Spleen (tissue), 11 donors: ENCODE results near the gene FTL. TPM values are rescaled to one million over a fixed set of nuclear protein-coding genes. Genes with fewer than 3 reads are reported as not detected.

Source experiments
- microRNA-seq, 3 donors: library from miRNA; unstranded; fragments of <30 nt; microRNA quantifications; one replicate each; pipeline versions ENCODE4 to v1.1.0, GENCODE V29; 2019 to 2020
- polyA plus RNA-seq, 3 donors: library from polyadenylated mRNA; stranded (reverse); fragments of 200-250 nt; gene quantifications; one replicate each; pipeline ENCODE4 v1.2.1, GENCODE V29; 2013
- small RNA-seq, 4 donors: library from RNA; depleted of rRNA; stranded (forward); fragments of <200 nt; gene quantifications; one replicate each; pipeline ENCODE3, GENCODE V24; 2016
- total RNA-seq, 7 donors: library from RNA; depleted of rRNA in 3 of 7; stranded (reverse); fragments of >200 nt in 3 of 7; fragmentation: NEBNext Ultra II Directional in 4 of 7; extraction: Animal tissue kit (Norgen Biotek cat#: 25700) in 4 of 7; gene quantifications; one replicate each; pipeline versions ENCODE4 v1.1.0 to v1.2.1, GENCODE V29; 2016 to 2021
- donor health status: healthy with polysubstance abuse.
- donor health status: DM: no; HTN: no; CAD: no; lungs with moderate emphysema.
- donor health status: DM: no; HTN: no; CAD: no.
- donor health status: Bipolar disorder and iron deficiency.
- donor health status: healthy.
- donor health status: DM: no; HTN: no; CAD: no.
- donor health status: DM: yes; HTN: yes; CAD: no.

Gene FTL
- total and polyA plus RNA-seq, 10 donors, result 4,960 to 14,078 (median 7,397) TPM

Small RNA genes lying within 50 kb of the gene (microRNA-seq; reads per million reads assigned to microRNA genes)
- gene MIR6798, result 0 reads per million in 3 donors

Small RNA genes lying within 50 kb of the gene (small RNA-seq; reads per million reads assigned to genes)
- 0 reads per million in 4 donors for gene AC026803.1
- 0 reads per million in 4 donors for gene MIR6798

Other genes starting within 250 kb of the FTL start
- gene MAMSTR, start 245.6 kb upstream of the FTL start, total RNA-seq, result 10 to 100 TPM in 1 of 7 donors, 1 to 10 TPM in 6; 3.1 to 10.3 (median 4.0) TPM
- 10 to 100 TPM in 1 of 3 donors, 1 to 10 TPM in 1, under 1 TPM in 1; 0.93 to 10.7 (median 3.6) TPM for gene MAMSTR, start 245.6 kb upstream of the FTL start, polyA plus RNA-seq
- gene RASIP1, start 224.7 kb upstream of the FTL start, total RNA-seq, result 10 to 100 TPM; 30.3 to 78.1 (median 39.8) TPM
- 10 to 100 TPM; 15.1 to 62.8 (median 42.1) TPM for gene RASIP1, start 224.7 kb upstream of the FTL start, polyA plus RNA-seq
- 1 to 10 TPM in 5 of 7 donors, under 1 TPM in 1, not detected in 1; 0.84 to 5.3 (median 1.8) TPM for gene IZUMO1, start 218.4 kb upstream of the FTL start, total RNA-seq
- gene IZUMO1, start 218.4 kb upstream of the FTL start, polyA plus RNA-seq, result 1 to 10 TPM in 1 of 3 donors, under 1 TPM in 2; 0.26 to 1.0 (median 0.50) TPM
- 10 to 100 TPM in 4 of 7 donors, 1 to 10 TPM in 3; 5.6 to 22.9 (median 10.0) TPM for gene FUT1, start 212.7 kb upstream of the FTL start, total RNA-seq
- gene FUT1, start 212.7 kb upstream of the FTL start, polyA plus RNA-seq, result 1 to 10 TPM; 1.0 to 6.5 (median 2.7) TPM
- not detected for gene FGF21, start 209.8 kb upstream of the FTL start, total RNA-seq
- gene FGF21, start 209.8 kb upstream of the FTL start, polyA plus RNA-seq, result not detected
- gene BCAT2, start 154.3 kb upstream of the FTL start, total RNA-seq, result 10 to 100 TPM; 15.5 to 25.3 (median 20.4) TPM
- 10 to 100 TPM; 25.5 to 31.7 (median 29.4) TPM for gene BCAT2, start 154.3 kb upstream of the FTL start, polyA plus RNA-seq
- gene HSD17B14, start 128.8 kb upstream of the FTL start, total RNA-seq, result 10 to 100 TPM in 3 of 7 donors, 1 to 10 TPM in 4; 2.4 to 14.7 (median 8.1) TPM
- 10 to 100 TPM; 10.1 to 16.5 (median 11.2) TPM for gene HSD17B14, start 128.8 kb upstream of the FTL start, polyA plus RNA-seq
- 10 to 100 TPM in 6 of 7 donors, 1 to 10 TPM in 1; 8.6 to 24.2 (median 16.0) TPM for gene PLEKHA4, start 96.7 kb upstream of the FTL start, total RNA-seq
- gene PLEKHA4, start 96.7 kb upstream of the FTL start, polyA plus RNA-seq, result 10 to 100 TPM; 12.2 to 20.6 (median 13.8) TPM
- gene PPP1R15A, start 92.9 kb upstream of the FTL start, total RNA-seq, result 10 to 100 TPM; 30.2 to 74.2 (median 47.6) TPM
- 10 to 100 TPM; 18.5 to 54.5 (median 21.5) TPM for gene PPP1R15A, start 92.9 kb upstream of the FTL start, polyA plus RNA-seq
- 1 to 10 TPM in 3 of 7 donors, under 1 TPM in 3, not detected in 1; 0.34 to 5.0 (median 1.3) TPM for gene TULP2, start 66.6 kb upstream of the FTL start, total RNA-seq
- gene TULP2, start 66.6 kb upstream of the FTL start, polyA plus RNA-seq, result under 1 TPM in 2 of 3 donors, not detected in 1; 0.14 to 0.32 TPM
- 100 to 1,000 TPM; 217 to 321 (median 268) TPM for gene NUCB1, start 65.0 kb upstream of the FTL start, total RNA-seq
- 100 to 1,000 TPM in 1 of 3 donors, 10 to 100 TPM in 2; 67.6 to 125 (median 72.4) TPM for gene NUCB1, start 65.0 kb upstream of the FTL start, polyA plus RNA-seq
- gene DHDH, start 31.6 kb upstream of the FTL start, total RNA-seq, result 1 to 10 TPM in 4 of 7 donors, under 1 TPM in 2, not detected in 1; 0.51 to 4.5 (median 2.5) TPM
- gene DHDH, start 31.6 kb upstream of the FTL start, polyA plus RNA-seq, result 1 to 10 TPM; 1.2 to 2.6 (median 1.2) TPM
- 100 to 1,000 TPM in 6 of 7 donors, 10 to 100 TPM in 1; 65.9 to 158 (median 113) TPM for gene BAX, start 10.4 kb upstream of the FTL start, total RNA-seq
- gene BAX, start 10.4 kb upstream of the FTL start, polyA plus RNA-seq, result 100 to 1,000 TPM; 131 to 219 (median 177) TPM
- 10 to 100 TPM; 23.3 to 47.1 (median 32.1) TPM for gene GYS1, start 28.0 kb downstream of the FTL start, total RNA-seq
- gene GYS1, start 28.0 kb downstream of the FTL start, polyA plus RNA-seq, result 10 to 100 TPM; 11.9 to 20.0 (median 15.1) TPM
- 10 to 100 TPM; 32.0 to 46.9 (median 38.4) TPM for gene RUVBL2, start 28.6 kb downstream of the FTL start, total RNA-seq
- gene RUVBL2, start 28.6 kb downstream of the FTL start, polyA plus RNA-seq, result 10 to 100 TPM; 46.7 to 58.4 (median 53.5) TPM
- under 1 TPM in 1 of 7 donors, not detected in 6; 0.79 TPM for gene LHB, start 51.8 kb downstream of the FTL start, total RNA-seq
- gene LHB, start 51.8 kb downstream of the FTL start, polyA plus RNA-seq, result 1 to 10 TPM in 2 of 3 donors, under 1 TPM in 1; 0.50 to 1.5 (median 1.5) TPM
- not detected for gene CGB3, start 59.0 kb downstream of the FTL start, total RNA-seq
- not detected for gene CGB3, start 59.0 kb downstream of the FTL start, polyA plus RNA-seq
- gene CGB2, start 66.6 kb downstream of the FTL start, total RNA-seq, result not detected
- gene CGB2, start 66.6 kb downstream of the FTL start, polyA plus RNA-seq, result not detected
- not detected for gene CGB1, start 71.6 kb downstream of the FTL start, total RNA-seq
- gene CGB1, start 71.6 kb downstream of the FTL start, polyA plus RNA-seq, result under 1 TPM in 1 of 3 donors, not detected in 2; 0.35 TPM
- gene CGB5, start 78.5 kb downstream of the FTL start, total RNA-seq, result not detected
- not detected for gene CGB5, start 78.5 kb downstream of the FTL start, polyA plus RNA-seq
- gene CGB8, start 83.8 kb downstream of the FTL start, total RNA-seq, result not detected
- not detected for gene CGB8, start 83.8 kb downstream of the FTL start, polyA plus RNA-seq
- not detected for gene CGB7, start 92.4 kb downstream of the FTL start, total RNA-seq
- under 1 TPM in 2 of 3 donors, not detected in 1; 0.03 to 0.06 TPM for gene CGB7, start 92.4 kb downstream of the FTL start, polyA plus RNA-seq
- not detected for gene NTF4, start 99.5 kb downstream of the FTL start, total RNA-seq
- not detected for gene NTF4, start 99.5 kb downstream of the FTL start, polyA plus RNA-seq
- gene KCNA7, start 107.4 kb downstream of the FTL start, total RNA-seq, result not detected
- gene KCNA7, start 107.4 kb downstream of the FTL start, polyA plus RNA-seq, result under 1 TPM in 1 of 3 donors, not detected in 2; 0.02 TPM
- 100 to 1,000 TPM; 238 to 337 (median 270) TPM for gene SNRNP70, start 120.1 kb downstream of the FTL start, total RNA-seq
- 100 to 1,000 TPM; 198 to 559 (median 421) TPM for gene SNRNP70, start 120.1 kb downstream of the FTL start, polyA plus RNA-seq
- 1 to 10 TPM; 2.7 to 9.6 (median 5.5) TPM for gene LIN7B, start 149.1 kb downstream of the FTL start, total RNA-seq
- gene LIN7B, start 149.1 kb downstream of the FTL start, polyA plus RNA-seq, result 1 to 10 TPM; 7.2 to 9.5 (median 9.2) TPM
- 1 to 10 TPM in 4 of 7 donors, under 1 TPM in 2, not detected in 1; 0.70 to 5.4 (median 1.6) TPM for gene C19orf73, start 153.8 kb downstream of the FTL start, total RNA-seq
- 1 to 10 TPM; 3.9 to 5.5 (median 4.2) TPM for gene C19orf73, start 153.8 kb downstream of the FTL start, polyA plus RNA-seq
- gene PPFIA3, start 154.2 kb downstream of the FTL start, total RNA-seq, result 1 to 10 TPM; 3.6 to 9.5 (median 5.4) TPM
- 10 to 100 TPM in 1 of 3 donors, 1 to 10 TPM in 2; 6.9 to 17.2 (median 8.4) TPM for gene PPFIA3, start 154.2 kb downstream of the FTL start, polyA plus RNA-seq
- under 1 TPM in 2 of 7 donors, not detected in 5; 0.27 to 0.47 TPM for gene HRC, start 190.1 kb downstream of the FTL start, total RNA-seq
- under 1 TPM; 0.07 to 0.27 (median 0.22) TPM for gene HRC, start 190.1 kb downstream of the FTL start, polyA plus RNA-seq
- gene TRPM4, start 192.5 kb downstream of the FTL start, total RNA-seq, result 10 to 100 TPM in 5 of 7 donors, 1 to 10 TPM in 2; 3.6 to 28.7 (median 13.2) TPM
- 10 to 100 TPM in 1 of 3 donors, 1 to 10 TPM in 2; 3.3 to 18.7 (median 4.6) TPM for gene TRPM4, start 192.5 kb downstream of the FTL start, polyA plus RNA-seq